HG03108 (cell line): ENCODE results near the gene SMIM21.

Source experiments
- ATAC-seq: cut with Tn5 transposase; IDR thresholded peaks from one replicate; pipeline ENCODE4 v1.9.1; 2021; ENCODE audit warnings: moderate library complexity; ENCODE audit not compliant: unreplicated experiment

The SMIM21 gene

GRCh38 chr18:75378376-75379315 lies 48.9 kb downstream of the SMIM21 start:
- no peak for ATAC-seq

- no peak for ATAC-seq
Observed at GRCh38 chr18:75377926-75378325, 49.6 kb downstream of the SMIM21 start.

DNA sequence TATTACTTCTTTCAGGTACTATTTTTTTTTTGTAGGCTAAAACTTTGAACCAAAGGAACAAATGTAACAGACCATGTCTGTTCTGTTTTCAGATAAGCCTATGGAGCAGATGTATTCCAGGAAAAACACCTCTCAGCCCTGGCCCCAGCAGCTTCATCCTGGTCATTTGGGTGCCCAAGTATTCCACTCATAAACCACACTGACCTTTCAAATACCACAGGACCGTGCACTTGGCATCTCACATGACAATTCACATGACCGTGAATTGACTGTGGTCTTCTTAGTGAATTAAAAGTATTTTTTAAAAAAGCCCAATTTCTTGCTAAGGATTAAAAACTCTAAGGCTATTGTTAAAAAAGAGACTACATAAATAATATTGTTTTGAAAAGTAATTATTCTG lies 50.2 kb downstream of the SMIM21 start:
- no peak for ATAC-seq

- ATAC-seq, result no peak
Observed at GRCh38 chr18:75376004-75376403, 51.5 kb downstream of the SMIM21 start.

GRCh38 chr18:75375341-75375740 lies 52.2 kb downstream of the SMIM21 start:
- no peak for ATAC-seq

DNA sequence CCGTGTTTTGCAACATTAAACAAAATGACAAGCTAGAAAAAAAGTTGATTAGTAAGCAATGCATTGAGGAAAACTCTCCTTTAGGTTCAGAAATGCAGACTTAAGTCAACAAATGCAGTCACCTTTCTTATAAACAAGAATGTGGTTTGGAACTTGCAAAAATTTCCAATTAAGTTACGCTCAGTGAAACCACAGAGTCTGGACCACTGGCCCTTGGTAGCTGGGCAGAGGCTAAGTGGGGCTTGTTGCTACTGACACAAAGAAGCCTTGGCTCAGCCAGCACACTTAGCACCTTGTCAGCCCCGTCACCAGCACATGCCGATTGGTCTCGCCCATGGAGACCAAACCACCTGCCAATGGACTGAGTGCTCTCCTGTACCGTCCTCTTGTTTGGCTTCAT lies 53.0 kb downstream of the SMIM21 start:
- no peak for ATAC-seq

DNA sequence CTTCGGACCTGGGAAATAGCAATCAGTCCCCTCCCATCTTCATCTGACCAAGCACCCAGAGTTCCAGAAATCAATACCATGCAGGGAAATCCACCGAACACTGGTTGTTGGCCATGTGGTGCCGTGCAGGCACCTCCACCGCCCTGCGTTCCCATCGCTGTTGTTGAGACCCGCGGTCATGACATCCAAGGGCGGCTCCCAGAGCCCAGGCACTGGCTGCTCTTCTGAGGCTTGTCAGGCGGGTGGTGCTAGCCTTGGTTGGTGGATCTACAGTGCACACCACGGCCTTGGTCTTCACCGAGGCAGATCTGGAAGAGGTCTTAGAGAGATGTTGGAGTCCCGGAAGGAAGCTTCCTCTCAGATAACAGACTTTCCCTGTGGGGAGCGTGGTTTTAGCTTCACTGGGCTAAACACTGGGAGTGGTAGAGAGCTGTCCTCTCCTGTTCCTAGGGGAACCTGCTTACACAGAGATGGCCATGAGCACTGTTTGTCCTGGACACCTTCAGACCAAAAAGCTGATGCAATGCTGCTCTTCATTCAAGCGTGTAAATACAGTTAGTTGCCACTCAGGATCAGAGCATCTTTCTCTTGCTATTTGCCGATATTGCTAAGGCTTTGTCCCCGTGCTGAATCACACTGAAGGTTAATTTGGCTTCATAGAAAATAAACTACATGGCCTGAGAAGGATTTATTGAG lies 58.3 kb downstream of the SMIM21 start:
- ATAC-seq, result no peak

GRCh38 chr18:75365837-75366236 lies 61.7 kb downstream of the SMIM21 start:
- ATAC-seq, result no peak

- ATAC-seq, result no peak
Observed at GRCh38 chr18:75365254-75365629, 62.3 kb downstream of the SMIM21 start.

DNA sequence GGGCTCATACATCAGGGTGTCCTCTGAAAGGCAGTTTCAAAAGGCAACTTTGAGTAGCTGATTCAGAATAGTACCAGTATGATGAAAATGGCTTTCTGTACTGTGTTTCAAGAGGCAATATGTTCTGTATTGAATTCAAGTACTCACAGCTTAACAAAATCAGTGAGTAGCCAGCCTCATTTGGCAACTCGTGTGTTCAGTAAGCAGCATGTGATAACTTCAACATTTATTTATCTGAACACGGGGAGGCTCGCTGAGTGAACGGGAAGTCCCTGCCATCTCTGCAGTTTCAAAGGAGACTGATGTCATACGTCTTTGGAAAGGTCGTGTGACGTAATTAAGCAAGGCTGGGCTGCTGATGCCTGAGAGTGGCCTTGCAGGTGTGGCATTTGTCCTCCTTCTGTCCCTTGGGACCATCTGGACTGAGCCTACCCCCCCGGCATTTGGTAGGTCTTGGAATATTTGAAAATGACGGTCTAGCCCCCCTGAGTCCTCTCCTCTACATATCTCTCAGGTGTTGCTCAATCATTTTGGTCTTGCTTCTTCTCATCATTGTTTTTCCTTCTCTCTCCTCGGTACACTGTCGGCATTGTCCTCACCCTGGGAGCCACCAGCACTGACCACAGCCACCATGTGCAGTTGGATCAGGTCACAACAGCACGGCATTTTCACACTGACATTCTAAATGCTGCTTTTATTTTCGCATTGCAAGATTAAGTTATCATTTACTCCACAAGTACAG lies 62.8 kb downstream of the SMIM21 start:
- no peak for ATAC-seq

DNA sequence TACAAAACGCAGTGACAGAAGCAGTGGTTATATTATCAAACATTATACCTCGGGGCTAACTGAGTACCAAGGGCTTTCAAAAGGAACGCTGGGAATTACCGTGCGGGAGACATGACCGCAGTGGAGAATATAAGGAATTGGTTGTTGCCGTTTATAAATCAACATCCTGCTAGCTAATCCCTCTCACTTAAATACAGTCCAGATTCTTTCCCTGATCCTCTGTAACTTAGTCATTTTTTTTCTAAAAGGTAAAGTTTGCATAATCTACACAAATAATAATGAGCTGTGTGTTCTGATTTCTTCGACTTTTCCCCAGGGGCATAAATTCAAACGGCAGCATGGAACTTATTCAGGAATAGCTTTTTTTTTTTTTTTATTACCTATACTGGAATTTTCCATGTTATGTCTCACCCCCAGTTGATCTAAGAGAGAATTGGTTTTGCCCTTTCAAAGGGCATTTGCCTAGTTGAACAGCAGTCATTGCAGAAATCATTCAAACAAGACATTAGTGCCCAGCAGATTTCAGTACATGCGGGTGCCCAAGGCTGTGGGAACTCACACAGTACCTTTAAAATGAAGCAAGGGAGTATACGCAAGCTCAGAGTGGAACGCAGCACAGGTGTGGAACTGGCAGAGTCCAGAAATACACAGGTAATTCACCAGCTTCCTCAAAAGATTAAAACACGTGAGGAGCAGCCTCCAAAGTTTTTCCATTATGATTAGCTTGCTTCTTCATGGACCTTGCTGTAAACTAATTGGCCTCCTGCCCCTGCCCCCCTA lies 63.9 kb downstream of the SMIM21 start:
- ATAC-seq, result no peak

- no peak for ATAC-seq
Observed at GRCh38 chr18:75362435-75362834, 65.1 kb downstream of the SMIM21 start.

GRCh38 chr18:75360941-75361340 lies 66.6 kb downstream of the SMIM21 start:
- ATAC-seq, result no peak

DNA sequence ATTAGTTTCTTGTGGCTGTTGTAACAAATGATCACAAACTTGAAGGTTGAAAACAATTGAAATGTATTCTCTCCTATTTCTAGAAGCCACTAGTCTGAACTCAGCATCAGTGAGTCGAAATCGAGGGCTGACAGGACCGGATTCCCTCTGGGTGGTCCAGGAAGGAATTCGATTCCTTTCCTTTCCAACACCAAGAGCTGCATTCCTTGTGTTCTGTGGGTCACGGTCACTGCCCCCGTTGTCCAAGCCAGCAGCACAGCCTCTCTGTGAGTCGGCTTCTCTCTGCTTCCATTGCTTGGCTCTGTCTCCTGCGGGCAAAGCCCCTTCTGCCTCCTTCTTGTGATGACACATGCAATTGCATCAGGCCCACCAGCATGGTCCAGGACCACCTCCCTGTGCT lies 67.3 kb downstream of the SMIM21 start:
- ATAC-seq, result no peak
